CD4-positive, alpha-beta T cell (primary cell): ENCODE data around the gene SHISA9. TPM values are rescaled to one million over a fixed set of nuclear protein-coding genes. Genes with fewer than 3 reads are reported as not detected.

Source experiments
- ATAC-seq: fragments of 200-7000 bp; cut with Tn5 transposase; one replicate; pipeline ENCODE4 v1.10.0; 2022; ENCODE audit warnings: mild to moderate bottlenecking; ENCODE audit not compliant: poor library complexity
- CTCF ChIA-PET: fragments of 350-600 bp; sonication (Branson Sonifier 250); formaldehyde crosslinking; loops from one replicate; lab custom pipeline; 2021; ENCODE audit warnings: antibody characterized with exemption, inconsistent platforms; lab: Charles Lee
- POLR2A ChIA-PET: fragments of 350-600 bp; sonication (Branson Sonifier 250); formaldehyde crosslinking; loops from one replicate; lab custom pipeline; 2021; ENCODE audit warnings: antibody characterized with exemption, inconsistent platforms; lab: Charles Lee
- DNase-seq, 14 experiments: peaks; one replicate each; pipeline ENCODE4 v3.0.0-alpha.2; 2013 to 2020; ENCODE audit warnings: mixed read lengths in 2 of 14
- H3K27ac ChIP-seq, 2 donors: one replicate each; pipeline versions ENCODE4 v1.5.1 to v1.7.0; 2013; ENCODE audit warnings: low read length in 2 of 2, low read depth in 1 of 2, mild to moderate bottlenecking in 1 of 2
- H3K27me3 ChIP-seq, 2 experiments: 1 replicate in 1 of 2; 2 replicates in 1 of 2; pipeline versions ENCODE4 v1.6.1 to v1.7.0; 2013; ENCODE audit warnings: low read length in 2 of 2, control low read depth in 1 of 2, mild to moderate bottlenecking in 1 of 2, moderate library complexity in 1 of 2; ENCODE audit not compliant: insufficient read depth in 2 of 2, control insufficient read depth in 1 of 2
- H3K36me3 ChIP-seq: one replicate; pipeline ENCODE4 v1.6.1; 2013; ENCODE audit warnings: low read length, control low read depth; ENCODE audit not compliant: insufficient read depth
- H3K4me1 ChIP-seq: one replicate; pipeline ENCODE4 v1.6.1; 2013; ENCODE audit warnings: low read length, control low read depth; ENCODE audit not compliant: insufficient read depth
- H3K4me3 ChIP-seq: one replicate; pipeline ENCODE4 v1.5.1; 2013; ENCODE audit warnings: mild to moderate bottlenecking, low read length, moderate library complexity
- H3K9me3 ChIP-seq, 2 experiments: 1 replicate in 1 of 2; 2 replicates in 1 of 2; pipeline versions ENCODE4 v1.6.1 to v1.7.0; 2013; ENCODE audit warnings: low read length in 2 of 2, mild to moderate bottlenecking in 2 of 2, control low read depth in 1 of 2, moderate library complexity in 1 of 2; ENCODE audit not compliant: control insufficient read depth in 1 of 2, insufficient read depth in 1 of 2
- H3K27ac Mint-ChIP-seq: one replicate; pipeline ENCODE4 v1.8.0; 2020; ENCODE audit warnings: mixed read lengths
- H3K27me3 Mint-ChIP-seq: one replicate; pipeline ENCODE4 v1.8.0; 2021; ENCODE audit warnings: mixed read lengths
- H3K36me3 Mint-ChIP-seq: one replicate; pipeline ENCODE4 v1.8.0; 2021; ENCODE audit warnings: low read depth, mixed read lengths
- H3K4me1 Mint-ChIP-seq: one replicate; pipeline ENCODE4 v1.8.0; 2021; ENCODE audit warnings: low read depth, mixed read lengths
- H3K4me3 Mint-ChIP-seq: one replicate; pipeline ENCODE4 v1.8.0; 2020; ENCODE audit warnings: mild to moderate bottlenecking, mixed read lengths
- H3K9me3 Mint-ChIP-seq: one replicate; pipeline ENCODE4 v1.8.0; 2020; ENCODE audit warnings: mixed read lengths
- intact Hi-C, 2 experiments: fragments of 100-400 bp; cut with DNase I in 1 of 2; cut with micrococcal nuclease in 1 of 2; formaldehyde crosslinking; loops; one replicate each; pipeline versions ENCODE4 v1.15.1 to v1.9.0; 2023 to 2025; cut with DNase I, micrococcal nuclease
- total RNA-seq, 174 experiments: library from RNA in 2 of 174; stranded (reverse) in 2 of 174; gene quantifications; one replicate each; pipeline ENCODE4 v1.2.3 and lab custom pipeline; 2021 to 2026
- TF ChIP-seq, protein P1 (sequence below): fragments of 200-600 bp; IDR thresholded peaks from one replicate; pipeline ENCODE4 v1.8.0; 2022; ENCODE audit warnings: antibody characterized with exemption, mild to moderate bottlenecking

The SHISA9 gene
- total RNA-seq, 2 experiments from 2014 or later: not detected

DNA sequence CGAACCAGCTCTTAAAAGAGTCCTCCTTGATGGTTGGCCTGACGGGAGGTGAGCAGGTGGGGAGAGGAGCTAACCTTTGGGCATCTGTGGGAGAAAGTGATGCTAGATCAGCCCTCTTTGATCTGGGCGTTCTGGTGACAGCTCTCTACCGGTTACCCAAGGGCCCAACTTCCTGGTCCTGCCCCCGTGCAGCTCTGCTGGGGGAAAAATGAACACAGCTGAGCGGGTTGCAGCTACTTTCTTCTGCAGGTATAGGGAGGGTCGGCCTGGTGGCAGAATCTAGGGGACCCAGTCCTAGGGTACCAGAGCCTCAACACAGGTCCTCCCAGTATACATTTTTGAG is 2.9 kb downstream of the SHISA9 start:
- ATAC-seq (no peak), DNase-seq (no peak)
- Histone ChIP-seq H3K27me3 (peaks cover 48 to 69% of the 10 kb centered on the region in 2 experiments), H3K9me3 (peaks cover 0 to 23% of the 10 kb centered on the region in 2 experiments), H3K36me3 (no peaks in the 10 kb centered on the region), H3K4me1 (no peaks in the 10 kb centered on the region), H3K27ac (no peak overlapping the region), H3K4me3 (no peak overlapping the region)
- Mint-ChIP-seq H3K27ac (no peak overlapping the region), H3K9me3 (no peaks in the 10 kb centered on the region), H3K27me3 (peaks cover 64% of the 10 kb centered on the region), H3K4me1 (no peaks in the 10 kb centered on the region), H3K4me3 (no peak overlapping the region), H3K36me3 (no peaks in the 10 kb centered on the region)
- intact Hi-C loops: no loop called here
- POLR2A ChIA-PET: no interaction called here
- TF ChIP-seq, protein P1, sequence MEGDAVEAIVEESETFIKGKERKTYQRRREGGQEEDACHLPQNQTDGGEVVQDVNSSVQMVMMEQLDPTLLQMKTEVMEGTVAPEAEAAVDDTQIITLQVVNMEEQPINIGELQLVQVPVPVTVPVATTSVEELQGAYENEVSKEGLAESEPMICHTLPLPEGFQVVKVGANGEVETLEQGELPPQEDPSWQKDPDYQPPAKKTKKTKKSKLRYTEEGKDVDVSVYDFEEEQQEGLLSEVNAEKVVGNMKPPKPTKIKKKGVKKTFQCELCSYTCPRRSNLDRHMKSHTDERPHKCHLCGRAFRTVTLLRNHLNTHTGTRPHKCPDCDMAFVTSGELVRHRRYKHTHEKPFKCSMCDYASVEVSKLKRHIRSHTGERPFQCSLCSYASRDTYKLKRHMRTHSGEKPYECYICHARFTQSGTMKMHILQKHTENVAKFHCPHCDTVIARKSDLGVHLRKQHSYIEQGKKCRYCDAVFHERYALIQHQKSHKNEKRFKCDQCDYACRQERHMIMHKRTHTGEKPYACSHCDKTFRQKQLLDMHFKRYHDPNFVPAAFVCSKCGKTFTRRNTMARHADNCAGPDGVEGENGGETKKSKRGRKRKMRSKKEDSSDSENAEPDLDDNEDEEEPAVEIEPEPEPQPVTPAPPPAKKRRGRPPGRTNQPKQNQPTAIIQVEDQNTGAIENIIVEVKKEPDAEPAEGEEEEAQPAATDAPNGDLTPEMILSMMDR: no peak
- CTCF ChIA-PET: no interaction called here

DNA sequence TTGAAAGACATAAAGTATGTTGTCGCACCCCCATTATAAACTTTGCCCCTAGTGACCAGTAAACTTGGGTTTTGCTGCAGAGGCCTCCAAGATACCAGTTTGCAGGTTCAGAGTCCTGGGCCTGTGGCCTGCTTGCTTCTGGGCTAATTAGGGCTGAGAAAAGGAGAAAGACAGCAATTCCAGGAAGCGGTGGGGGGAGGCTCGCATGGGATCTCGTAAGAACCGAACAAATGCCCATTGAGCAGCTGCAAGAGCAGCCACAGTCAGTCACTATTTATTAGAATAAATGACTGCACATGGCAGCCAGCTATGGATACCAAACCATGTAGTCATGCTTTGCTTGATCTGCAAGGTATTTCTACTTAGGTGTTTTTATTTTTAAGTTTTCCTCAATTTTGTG is 4.9 kb downstream of the SHISA9 start:
- Mint-ChIP-seq H3K27ac (no peak overlapping the region), H3K4me3 (no peak overlapping the region), H3K4me1 (no peaks in the 10 kb centered on the region), H3K9me3 (no peaks in the 10 kb centered on the region), H3K36me3 (no peaks in the 10 kb centered on the region), H3K27me3 (peaks cover 69% of the 10 kb centered on the region)
- H3K27ac ChIP-seq: no peak overlapping the region
- no peaks in the 10 kb centered on the region for H3K36me3 ChIP-seq
- H3K4me3 ChIP-seq: no peak overlapping the region
- intact Hi-C loops: no loop called here
- peaks cover 36 to 50% of the 10 kb centered on the region in 2 experiments for H3K27me3 ChIP-seq
- peaks cover 0 to 15% of the 10 kb centered on the region in 2 experiments for H3K9me3 ChIP-seq
- ATAC-seq (no peak), DNase-seq (no peak)
- CTCF ChIA-PET: no interaction called here
- H3K4me1 ChIP-seq: no peaks in the 10 kb centered on the region
- POLR2A ChIA-PET: no interaction called here
- TF ChIP-seq, protein P1: no peak

DNA sequence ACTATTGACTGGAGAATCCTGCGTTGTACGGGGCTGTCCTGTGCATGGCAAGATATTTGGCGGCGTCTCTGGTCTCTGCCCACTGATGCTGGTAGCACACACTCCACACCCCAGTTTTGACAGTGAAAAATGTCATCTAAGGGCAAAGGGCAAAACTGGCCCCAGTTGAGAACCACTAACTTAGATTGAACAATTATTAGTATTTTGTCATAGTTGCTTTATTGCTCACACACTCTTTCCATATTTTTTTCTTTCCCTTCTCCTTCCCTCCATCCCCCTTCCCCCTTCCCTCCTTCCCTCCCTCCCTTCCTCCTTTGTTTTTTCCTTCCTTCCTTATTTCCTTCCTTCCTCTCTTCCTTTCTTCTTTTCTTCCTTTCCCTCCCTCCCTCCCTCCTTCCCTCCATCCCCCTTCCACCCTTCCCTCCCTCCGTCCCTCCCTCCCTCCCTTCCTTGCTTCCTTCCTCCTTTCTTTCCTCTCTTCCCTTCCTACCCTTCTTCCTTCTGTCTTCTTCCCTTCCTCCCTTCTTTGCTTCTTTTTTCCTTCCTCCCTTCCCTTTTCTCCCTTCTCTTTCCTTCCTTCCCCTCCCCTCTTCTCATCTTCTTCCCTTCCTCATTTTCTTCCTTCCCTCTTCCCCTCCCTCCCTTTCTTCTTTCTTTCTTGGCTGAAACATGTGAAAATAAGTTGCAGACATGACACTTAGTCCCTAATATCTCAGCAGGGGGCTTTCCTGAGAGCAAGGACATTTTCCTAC is 5.5 kb downstream of the SHISA9 start:
- CTCF ChIA-PET: no interaction called here
- DNase-seq: no peak
- H3K27ac ChIP-seq: no peak overlapping the region
- no peak overlapping the region for H3K4me3 Mint-ChIP-seq
- peaks cover 35 to 50% of the 10 kb centered on the region in 2 experiments for H3K27me3 ChIP-seq
- no peak overlapping the region for H3K4me3 ChIP-seq
- H3K9me3 Mint-ChIP-seq: no peaks in the 10 kb centered on the region
- ATAC-seq: no peak
- peaks cover 74% of the 10 kb centered on the region for H3K27me3 Mint-ChIP-seq
- no peaks in the 10 kb centered on the region for H3K4me1 ChIP-seq
- H3K36me3 ChIP-seq: no peaks in the 10 kb centered on the region
- POLR2A ChIA-PET: no interaction called here
- TF ChIP-seq, protein P1: no peak
- H3K27ac Mint-ChIP-seq: no peak overlapping the region
- no peaks in the 10 kb centered on the region for H3K4me1 Mint-ChIP-seq
- H3K9me3 ChIP-seq: peaks cover 0 to 14% of the 10 kb centered on the region in 2 experiments
- no peaks in the 10 kb centered on the region for H3K36me3 Mint-ChIP-seq
- intact Hi-C loops: no loop called here
